ENCODE data around the gene GRIA4.

The GRIA4 gene

GRCh38 chr11:105793092-105793491 is 183.2 kb downstream of the GRIA4 start:
- DNase-seq, result no peak

DNA sequence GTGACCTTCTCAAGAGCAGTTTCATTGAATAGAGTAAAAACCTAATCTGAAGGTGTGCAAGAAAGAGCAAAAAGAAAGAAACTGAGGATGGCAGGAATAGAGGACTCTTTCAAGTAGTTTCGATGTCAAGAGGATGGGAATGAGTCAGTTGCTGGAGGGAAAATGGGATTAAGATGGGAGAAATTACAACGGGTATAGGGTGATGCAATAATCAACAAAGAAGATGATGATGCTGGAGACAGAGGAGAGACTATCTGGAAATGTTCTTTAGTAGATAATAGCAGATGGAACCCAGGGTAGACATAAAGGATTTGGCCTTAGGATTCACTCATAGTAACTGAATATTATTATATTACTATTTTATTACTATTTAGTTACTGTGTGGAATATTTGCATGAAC is 189.4 kb downstream of the GRIA4 start:
- no peak for DNase-seq

GRCh38 chr11:105799728-105800462 is 190.0 kb downstream of the GRIA4 start:
- DNase-seq, result no peak

DNA sequence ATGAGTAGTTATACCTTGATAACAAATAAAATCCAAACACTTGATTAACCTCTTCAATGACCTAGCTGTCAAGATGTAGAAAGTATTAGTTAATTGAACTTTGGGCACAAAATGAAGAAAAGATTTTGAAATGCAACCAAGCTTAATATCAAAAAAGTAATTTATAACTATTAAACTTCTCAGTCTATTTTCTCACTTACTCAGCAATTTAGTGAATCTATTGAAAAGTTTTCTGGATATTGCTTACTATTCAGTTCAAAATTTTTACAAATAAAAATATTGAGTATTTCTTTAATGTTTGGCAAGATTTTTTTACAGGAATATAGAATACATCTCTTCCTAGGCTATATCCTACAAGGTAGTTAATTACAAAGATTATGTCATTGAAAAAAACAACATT is 192.5 kb downstream of the GRIA4 start:
- DNase-seq, result no peak

GRCh38 chr11:105811242-105811641 is 201.4 kb downstream of the GRIA4 start:
- no peak for DNase-seq

DNA sequence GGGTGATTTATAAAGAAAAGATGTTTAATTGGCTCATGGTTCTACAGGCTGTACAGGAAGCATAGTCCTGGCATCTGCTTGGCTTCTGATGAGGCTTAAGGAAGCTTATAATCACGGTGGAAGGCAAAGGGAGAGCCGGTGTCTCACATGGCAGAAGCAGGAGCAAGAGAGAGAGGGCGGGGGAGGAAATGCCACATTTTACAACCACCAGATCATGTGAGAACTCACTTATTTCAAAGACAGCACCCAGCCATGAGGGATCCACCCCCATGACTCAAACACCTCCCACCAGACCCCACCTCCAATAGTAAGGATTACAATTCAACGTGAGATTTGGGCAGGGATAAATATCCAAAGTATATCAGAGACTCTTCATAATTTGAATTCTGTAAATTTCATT is 211.5 kb downstream of the GRIA4 start:
- no peak for DNase-seq

- DNase-seq, result no peak
Measured at GRCh38 chr11:105821781-105822180, 211.9 kb downstream of the GRIA4 start.

- no peak for DNase-seq
Measured at GRCh38 chr11:105823495-105824033, 213.7 kb downstream of the GRIA4 start.

- no peak for DNase-seq
Measured at GRCh38 chr11:105824457-105825013, 214.7 kb downstream of the GRIA4 start.

DNA sequence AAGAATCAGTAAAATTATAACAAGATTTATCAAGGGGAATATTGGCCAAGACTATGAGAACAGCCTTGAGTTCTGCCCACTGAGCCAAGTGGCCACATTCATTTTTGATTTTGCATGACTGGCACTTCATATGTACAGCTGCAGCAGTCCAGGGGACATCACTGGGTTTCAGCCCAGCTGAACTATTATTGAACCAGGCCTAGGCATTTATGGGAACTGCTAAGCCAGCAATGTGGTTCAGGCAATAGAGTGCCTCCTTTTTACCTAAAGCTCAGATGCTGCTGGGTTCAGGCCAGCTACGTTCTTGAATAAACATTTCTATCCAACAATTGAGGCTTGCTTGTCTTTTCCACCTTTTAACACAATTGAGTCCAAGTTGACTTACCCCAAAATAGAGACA is 215.3 kb downstream of the GRIA4 start:
- no peak for DNase-seq

DNA sequence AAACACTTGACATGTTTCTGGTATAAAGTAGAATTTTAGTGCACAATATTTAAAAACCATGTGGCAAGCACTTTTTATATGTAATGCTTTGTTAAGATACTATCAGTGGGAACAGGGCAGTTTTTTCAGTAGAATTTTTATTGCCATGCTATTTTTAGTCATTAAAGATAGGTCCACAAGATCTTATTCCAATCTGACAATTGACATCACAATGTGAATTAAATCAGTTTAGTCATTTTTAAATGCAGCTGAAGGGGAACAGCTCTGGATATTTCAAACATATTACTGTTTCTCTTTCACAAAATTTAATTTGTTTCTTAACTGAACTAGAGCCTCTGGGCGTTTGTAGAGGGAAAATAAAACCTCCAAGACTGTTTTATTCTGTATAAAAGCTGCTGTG is 218.0 kb downstream of the GRIA4 start:
- no peak for DNase-seq

- peak in 1 of 2 donors; percentile 2 for DNase-seq
Measured at GRCh38 chr11:105829084-105829483, 219.2 kb downstream of the GRIA4 start.

DNA sequence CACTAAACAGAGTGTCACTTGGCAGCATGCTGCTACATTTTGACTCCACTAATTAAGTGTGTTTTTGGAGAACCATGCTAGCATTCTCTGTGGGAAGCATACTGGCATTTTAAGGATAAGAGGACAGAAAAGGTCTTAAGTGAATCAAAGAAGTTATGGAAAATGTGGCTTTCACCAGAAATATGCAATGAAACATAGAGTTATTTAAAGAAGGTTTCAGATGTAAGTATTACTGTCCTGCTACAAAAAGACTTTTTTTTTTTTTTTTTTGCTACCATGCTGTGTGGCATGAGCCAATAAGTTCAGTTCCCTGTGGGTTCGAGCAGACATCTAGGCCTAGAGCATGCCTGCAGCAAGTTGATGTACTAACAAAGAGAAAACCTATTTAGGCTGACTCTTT is 224.6 kb downstream of the GRIA4 start:
- no peak for DNase-seq

DNA sequence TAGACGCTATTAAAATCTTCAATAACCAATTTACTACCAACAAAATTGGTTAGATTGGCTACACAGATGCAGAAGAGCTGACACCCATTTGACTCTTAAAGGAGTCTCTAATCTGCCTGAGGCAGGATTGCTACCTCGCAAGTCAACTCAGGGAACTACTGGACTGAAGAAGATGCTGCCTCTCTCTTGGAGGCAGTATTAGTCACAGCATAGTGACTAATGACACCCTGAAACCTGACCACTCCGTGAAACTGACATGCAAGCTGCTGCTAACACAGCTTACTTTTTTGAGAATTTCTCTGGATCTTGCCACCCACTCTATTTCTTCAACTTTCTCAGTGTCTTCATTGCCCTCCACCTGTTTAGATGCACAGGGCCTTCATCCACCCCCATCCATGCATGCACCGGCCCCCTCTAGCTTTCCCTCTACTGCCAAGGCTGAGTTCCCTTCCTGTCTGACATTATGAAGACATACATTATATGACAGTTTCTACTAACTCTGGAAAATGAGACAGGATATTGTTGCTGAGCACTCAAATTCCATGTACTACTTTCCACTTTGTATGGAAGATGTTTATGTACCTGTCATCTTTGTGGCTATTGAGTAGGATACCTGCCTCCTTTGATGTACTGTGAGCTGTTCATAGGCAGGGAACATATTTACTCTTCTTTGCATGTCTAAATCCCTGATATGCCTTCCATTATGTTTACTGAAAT is 229.0 kb downstream of the GRIA4 start:
- DNase-seq, result no peak

DNA sequence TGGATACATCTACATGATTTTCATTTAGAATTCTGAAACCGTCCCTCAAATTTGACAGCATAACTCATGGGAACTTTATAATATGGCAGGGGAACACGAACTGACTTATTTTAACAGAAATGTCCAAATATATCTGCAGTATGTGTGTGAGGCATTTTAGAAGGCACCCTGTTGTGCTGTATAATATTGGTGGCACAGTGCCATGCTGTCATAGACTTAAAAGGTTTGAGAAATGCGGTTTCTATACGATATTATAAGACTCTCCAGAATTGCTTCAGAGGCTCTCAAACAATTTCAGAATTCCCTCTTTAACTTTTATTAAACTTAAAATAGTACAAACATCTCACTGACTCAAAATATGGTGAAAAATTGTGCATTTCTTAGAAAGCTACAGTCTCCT is 230.5 kb downstream of the GRIA4 start:
- no peak for DNase-seq

DNA sequence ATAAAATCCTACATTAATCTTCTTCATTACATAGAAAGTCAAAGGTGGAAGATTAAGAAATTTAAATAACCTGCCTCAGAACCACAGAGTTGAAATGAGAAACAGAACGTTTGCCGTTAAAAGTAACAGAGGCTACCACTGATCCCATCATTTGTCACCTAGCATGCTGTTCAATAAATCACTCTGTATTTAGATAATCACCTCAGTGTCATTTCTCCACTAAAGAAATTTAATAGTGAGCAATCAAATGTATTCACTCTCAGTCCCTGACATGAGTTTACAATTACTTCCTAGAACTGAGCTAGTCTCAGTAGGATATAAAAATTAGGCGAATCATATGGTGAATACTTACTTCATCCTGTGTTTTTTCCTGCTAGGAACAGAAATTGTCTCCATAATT is 242.5 kb downstream of the GRIA4 start:
- no peak for DNase-seq

DNA sequence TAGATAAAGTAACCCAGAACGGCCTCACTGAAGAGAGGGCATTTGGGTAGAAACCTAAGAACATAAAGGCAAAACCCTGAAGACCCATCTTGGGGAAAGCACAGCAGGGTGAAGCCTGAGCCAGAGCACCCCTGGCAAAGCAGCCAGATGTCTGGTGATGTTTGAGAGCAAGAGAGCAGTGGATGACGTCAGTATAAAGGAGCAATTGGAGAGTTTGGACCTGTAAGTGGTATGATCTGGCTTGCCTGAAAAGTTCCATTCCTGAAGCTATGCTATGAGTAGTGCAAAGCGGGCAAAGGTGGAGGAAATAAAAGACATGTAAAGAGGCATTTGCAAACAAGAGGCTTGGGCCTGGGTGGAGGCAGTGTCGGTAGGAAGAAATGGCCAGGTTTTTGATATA is 244.4 kb downstream of the GRIA4 start:
- no peak for DNase-seq

DNA sequence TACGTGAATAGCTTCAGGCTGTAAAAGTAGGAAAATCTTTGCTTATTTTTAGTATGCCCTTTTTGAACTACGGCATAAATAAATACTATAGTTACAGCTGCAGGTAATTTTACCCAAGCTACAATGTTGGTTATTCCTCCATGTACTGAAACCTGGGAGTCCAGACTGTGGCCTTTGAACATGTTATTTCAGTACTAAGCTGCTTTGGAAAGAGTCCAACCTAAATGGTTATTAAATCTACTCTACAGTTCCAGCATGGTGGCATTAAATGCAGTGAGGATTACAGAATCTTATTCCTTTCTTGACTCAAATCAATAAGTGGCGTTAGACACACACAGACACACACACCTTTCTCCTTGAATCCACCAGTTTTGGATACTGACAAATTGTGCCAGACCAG is 247.1 kb downstream of the GRIA4 start:
- DNase-seq, result no peak

DNA sequence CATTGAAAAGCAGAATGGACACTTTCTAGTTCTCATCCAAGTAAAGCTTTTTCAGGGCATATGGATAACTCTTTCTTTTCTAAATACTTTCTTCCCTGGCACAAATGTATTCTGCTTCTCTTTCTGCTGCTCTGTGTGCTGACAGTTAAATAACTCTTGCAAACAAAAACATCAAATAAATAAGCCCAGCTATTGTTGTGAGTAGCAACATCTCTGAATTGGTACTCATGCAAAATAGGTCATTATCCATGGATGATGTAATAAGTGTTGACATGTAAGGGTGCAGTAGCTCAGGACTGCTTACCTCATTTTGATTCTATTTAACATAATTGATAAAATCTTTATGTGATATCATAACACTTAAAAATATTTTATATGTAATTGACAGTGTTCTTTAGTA is 247.9 kb downstream of the GRIA4 start:
- no peak for DNase-seq

DNA sequence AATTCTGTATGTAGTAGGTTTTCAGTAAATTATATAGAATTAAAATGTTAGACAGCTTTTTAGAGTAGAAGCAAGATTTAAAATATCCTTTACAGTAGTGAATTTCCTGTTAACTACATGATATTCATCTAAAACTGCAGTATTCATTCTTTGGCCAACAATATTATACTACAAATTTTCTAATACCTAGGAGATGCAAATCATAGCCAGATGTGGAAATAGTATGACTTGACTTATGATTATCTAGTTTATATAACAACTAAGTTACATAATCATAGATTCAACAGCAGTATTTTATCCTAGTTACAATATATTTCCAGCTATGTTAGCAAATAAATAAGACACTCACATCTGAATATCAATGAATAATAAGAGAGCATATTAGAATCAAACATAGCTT is 249.0 kb downstream of the GRIA4 start:
- no peak for DNase-seq

- DNase-seq, result no peak
Measured at GRCh38 chr11:105860105-105860504, 250.2 kb downstream of the GRIA4 start.

- no peak for DNase-seq
Measured at GRCh38 chr11:105861225-105861624, 251.4 kb downstream of the GRIA4 start.

DNA sequence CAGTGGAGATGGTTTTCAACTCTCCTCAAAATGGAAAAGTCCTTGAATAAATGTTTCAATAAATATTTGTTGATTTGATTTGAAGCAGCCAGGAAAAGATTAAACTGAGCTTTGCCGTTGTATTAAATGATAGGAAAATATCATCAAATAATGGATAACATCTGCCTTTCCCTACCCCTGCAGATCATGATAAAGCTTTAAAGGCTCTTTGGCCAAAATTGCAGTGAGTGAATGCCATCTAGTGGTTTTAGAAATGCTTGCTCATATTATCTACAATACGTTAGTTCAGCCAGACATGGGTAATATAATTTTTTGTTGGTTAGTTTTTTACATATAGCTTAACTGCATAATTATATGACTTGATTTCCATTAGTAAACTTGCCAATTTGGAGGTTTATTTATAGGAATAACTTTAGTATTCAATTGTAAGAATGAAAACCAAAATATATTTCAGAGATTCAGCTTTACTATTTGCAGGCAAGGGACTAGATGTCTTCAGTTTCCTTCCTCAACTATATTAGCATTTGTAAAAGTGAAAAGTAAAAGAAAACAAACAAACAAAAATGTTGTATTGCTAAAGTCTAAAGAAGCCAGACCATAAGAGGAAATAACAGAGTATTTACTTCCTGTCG is 253.0 kb downstream of the GRIA4 start:
- peak in 1 of 2 donors; percentile 39 for DNase-seq

DNA sequence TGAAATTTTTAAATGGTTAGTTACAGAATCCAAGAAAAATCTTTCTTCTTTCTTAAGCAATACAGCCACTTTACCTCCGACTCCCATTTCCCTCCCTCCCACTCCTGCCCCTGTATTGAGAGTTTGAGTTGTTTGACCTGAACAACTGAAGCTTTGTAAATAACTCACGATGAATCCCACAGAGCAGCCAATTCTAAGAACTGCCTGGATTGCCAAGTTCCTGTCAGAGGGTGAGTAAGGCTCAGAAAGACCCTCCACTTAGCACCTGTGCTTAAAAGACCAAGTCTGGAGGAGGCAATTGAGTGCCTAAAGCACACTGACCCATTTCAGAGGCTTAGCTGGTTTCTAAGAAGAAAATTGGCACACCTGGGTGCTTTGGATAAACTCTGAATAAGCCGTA is 253.7 kb downstream of the GRIA4 start:
- no peak for DNase-seq

Data from CD4-positive, alpha-beta T cell treated with Interleukin-4 for 1 hour (primary cell).